Mesenchymal stem cell (in vitro differentiated cells and primary cell): ENCODE data around the gene RNF126.

ENCODE experiments used
- DNase-seq: peaks from one replicate; pipeline ENCODE4 v3.0.0-alpha.2; 2013
- H2AFZ ChIP-seq: one replicate; pipeline ENCODE4 v1.6.1; 2013; ENCODE audit warnings: low read depth, mild to moderate bottlenecking, control low read depth, inconsistent platforms, low read length, moderate library complexity
- H2AK5ac ChIP-seq: 2 replicates; pipeline ENCODE4 v1.6.1; 2013; ENCODE audit warnings: low read length, moderate library complexity, mild to moderate bottlenecking, inconsistent platforms; ENCODE audit not compliant: severe bottlenecking
- H2BK120ac ChIP-seq: one replicate; pipeline ENCODE4 v1.6.1; 2013; ENCODE audit warnings: low read depth, mild to moderate bottlenecking, inconsistent platforms, low read length, moderate library complexity
- H2BK12ac ChIP-seq, 2 experiments: one replicate each; pipeline ENCODE4 v1.6.1; 2013; ENCODE audit warnings: inconsistent platforms in 2 of 2, low read length in 2 of 2, mild to moderate bottlenecking in 2 of 2, moderate library complexity in 2 of 2, control low read depth in 1 of 2
- H2BK15ac ChIP-seq: one replicate; pipeline ENCODE4 v1.6.1; 2013; ENCODE audit warnings: mild to moderate bottlenecking, low read depth, inconsistent platforms; ENCODE audit not compliant: poor library complexity, severe bottlenecking
- H2BK5ac ChIP-seq: 2 replicates; pipeline ENCODE4 v1.6.1; 2013; ENCODE audit warnings: low read depth, mild to moderate bottlenecking, low read length, control low read depth, inconsistent platforms; ENCODE audit not compliant: poor library complexity, severe bottlenecking
- H3K14ac ChIP-seq, 2 experiments: one replicate each; pipeline ENCODE4 v1.6.1; 2013; ENCODE audit warnings: inconsistent platforms in 2 of 2, low read length in 2 of 2, control low read depth in 1 of 2, mild to moderate bottlenecking in 1 of 2, moderate library complexity in 1 of 2
- H3K18ac ChIP-seq, 2 experiments: one replicate each; pipeline ENCODE4 v1.6.1; 2013; ENCODE audit warnings: inconsistent platforms in 2 of 2, low read length in 2 of 2, control low read depth in 1 of 2, low read depth in 1 of 2, mild to moderate bottlenecking in 1 of 2
- H3K23ac ChIP-seq, 2 experiments: one replicate each; pipeline ENCODE4 v1.6.1; 2013; ENCODE audit warnings: inconsistent platforms in 2 of 2, low read length in 2 of 2, mild to moderate bottlenecking in 2 of 2, moderate library complexity in 2 of 2, control low read depth in 1 of 2
- H3K27ac ChIP-seq: 2 replicates; pipeline ENCODE4 v1.5.1; 2013; ENCODE audit warnings: mild to moderate bottlenecking, moderate library complexity, low read length, control low read depth, inconsistent platforms; ENCODE audit not compliant: poor library complexity, severe bottlenecking
- H3K27me3 ChIP-seq, 2 experiments: 2 replicates each; pipeline versions ENCODE4 v1.6.1 to v1.7.0; 2013; ENCODE audit warnings: low read length in 2 of 2, mild to moderate bottlenecking in 2 of 2, moderate library complexity in 2 of 2, control low read depth in 1 of 2, inconsistent platforms in 1 of 2; ENCODE audit not compliant: control insufficient read depth in 1 of 2, insufficient read depth in 1 of 2
- H3K36me3 ChIP-seq, 2 experiments: 2 replicates each; pipeline versions ENCODE4 v1.6.1 to v1.7.0; 2013; ENCODE audit warnings: low read length in 2 of 2, control low read depth in 1 of 2, inconsistent platforms in 1 of 2, low read depth in 1 of 2, mild to moderate bottlenecking in 1 of 2; ENCODE audit not compliant: insufficient read depth in 2 of 2, control insufficient read depth in 1 of 2
- H3K4ac ChIP-seq, 2 experiments: one replicate each; pipeline ENCODE4 v1.6.1; 2013; ENCODE audit warnings: inconsistent platforms in 2 of 2, low read length in 2 of 2, mild to moderate bottlenecking in 2 of 2, moderate library complexity in 2 of 2, control low read depth in 1 of 2, low read depth in 1 of 2
- H3K4me1 ChIP-seq: 2 replicates; pipeline ENCODE4 v1.6.1; 2013; ENCODE audit warnings: low read depth, low read length, control low read depth; ENCODE audit not compliant: control insufficient read depth, insufficient read depth
- H3K4me2 ChIP-seq: 2 replicates; pipeline ENCODE4 v1.6.1; 2013; ENCODE audit warnings: low read length, mild to moderate bottlenecking, inconsistent platforms; ENCODE audit not compliant: poor library complexity, severe bottlenecking
- H3K4me3 ChIP-seq, 2 experiments: 2 replicates each; pipeline versions ENCODE4 v1.5.1 to v1.7.0; 2013; ENCODE audit warnings: low read length in 2 of 2, mild to moderate bottlenecking in 2 of 2, control low read depth in 1 of 2, low read depth in 1 of 2; ENCODE audit not compliant: insufficient read depth in 1 of 2
- H3K79me1 ChIP-seq: replicated peaks from 2 replicates; pipeline ENCODE4 v1.6.1; 2013; ENCODE audit warnings: mild to moderate bottlenecking, control low read depth, low read length, inconsistent platforms; ENCODE audit not compliant: poor library complexity, severe bottlenecking
- H3K9ac ChIP-seq: 2 replicates; pipeline ENCODE4 v1.7.0; 2013; ENCODE audit warnings: mild to moderate bottlenecking, low read length, moderate library complexity
- H3K9me3 ChIP-seq: 2 replicates; pipeline ENCODE4 v1.7.0; 2013; ENCODE audit warnings: mild to moderate bottlenecking, low read length; ENCODE audit not compliant: control insufficient read depth
- H4K8ac ChIP-seq: one replicate; pipeline ENCODE4 v1.6.1; 2013; ENCODE audit warnings: inconsistent platforms, mild to moderate bottlenecking, low read length, moderate library complexity
- H4K91ac ChIP-seq: one replicate; pipeline ENCODE4 v1.6.1; 2013; ENCODE audit warnings: mild to moderate bottlenecking, low read length, inconsistent platforms
- WGBS: methylation state at CpG from one replicate; pipeline ENCODE4 v1.1.7; 2013; ENCODE audit warnings: mixed read lengths; 5-methylcytosine and 5-hydroxymethylcytosine counted together

The RNF126 gene

GRCh38 chr19:680287-681028, 17.4 kb upstream of the RNF126 start:
- Histone ChIP-seq H2BK5ac (peak overlapping the region; percentile 76), H3K27ac (peak overlapping the region; percentile 94), H3K4me2 (peak overlapping the region; percentile 81), H3K79me1 (peaks cover 5% of the 10 kb centered on the region), H2AFZ (peak overlapping the region; percentile 16), H3K4me1 (peaks cover 41% of the 10 kb centered on the region), H3K9ac (peak overlapping the region; percentile 90), H3K23ac (peak overlapping the region in 1 of 2 experiments; percentile 90), H2BK15ac (peak overlapping the region; percentile 94), H3K4me3 (peak overlapping the region; percentile 75 to 85), H4K8ac (peak overlapping the region; percentile 89), H2BK120ac (peak overlapping the region; percentile 94), H3K18ac (peak overlapping the region; percentile 98 to 99), H4K91ac (peak overlapping the region; percentile 98), H3K14ac (peak overlapping the region; percentile 44 to 97), H2BK12ac (peak overlapping the region in 1 of 2 experiments; percentile 83), H3K36me3 (peaks cover 0 to 22% of the 10 kb centered on the region in 2 experiments), H3K27me3 (peaks cover 0 to 3% of the 10 kb centered on the region in 2 experiments), H2AK5ac (no peak overlapping the region), H3K4ac (peak overlapping the region; percentile 95 to 100), H3K9me3 (no peaks in the 10 kb centered on the region)
- whole genome bisulfite sequencing: 1% methylated on average over 64 of the region's 70 CpGs
- DNase-seq: peak; percentile 97

GRCh38 chr19:679418-680286, 16.6 kb upstream of the RNF126 start:
- peaks cover 0 to 3% of the 10 kb centered on the region in 2 experiments for H3K27me3 ChIP-seq
- H3K79me1 ChIP-seq: peaks cover 5% of the 10 kb centered on the region
- H3K4me2 ChIP-seq: peak overlapping the region; percentile 81
- H3K18ac ChIP-seq: peak overlapping the region; percentile 98 to 99
- H2BK12ac ChIP-seq: peak overlapping the region; percentile 43 to 73
- peak overlapping the region; percentile 98 for H4K91ac ChIP-seq
- H2AFZ ChIP-seq: peak overlapping the region; percentile 16
- H3K36me3 ChIP-seq: peaks cover 0 to 22% of the 10 kb centered on the region in 2 experiments
- peak overlapping the region; percentile 94 for H2BK15ac ChIP-seq
- peak overlapping the region in 1 of 2 experiments; percentile 90 for H3K23ac ChIP-seq
- peak overlapping the region; percentile 90 for H3K9ac ChIP-seq
- WGBS: 7% methylated on average over 51 of the region's 69 CpGs
- H2BK5ac ChIP-seq: peak overlapping the region; percentile 76
- H3K4me1 ChIP-seq: peaks cover 46% of the 10 kb centered on the region
- H3K14ac ChIP-seq: peak overlapping the region; percentile 44 to 97
- H2AK5ac ChIP-seq: peak overlapping the region; percentile 20
- H3K4me3 ChIP-seq: peak overlapping the region; percentile 75 to 85
- peak overlapping the region; percentile 95 to 100 for H3K4ac ChIP-seq
- H3K9me3 ChIP-seq: no peaks in the 10 kb centered on the region
- DNase-seq: peak; percentile 90
- H4K8ac ChIP-seq: peak overlapping the region; percentile 89
- peak overlapping the region; percentile 42 for H3K27ac ChIP-seq
- H2BK120ac ChIP-seq: peak overlapping the region; percentile 94

- H2BK15ac ChIP-seq: peak overlapping the region; percentile 13
- H3K4ac ChIP-seq: peak overlapping the region; percentile 10 to 29
- peak overlapping the region; percentile 89 for H4K8ac ChIP-seq
- H4K91ac ChIP-seq: peak overlapping the region; percentile 19
- no peak overlapping the region for H3K14ac ChIP-seq
- H3K23ac ChIP-seq: peak overlapping the region in 1 of 2 experiments; percentile 20
- H3K4me2 ChIP-seq: peak overlapping the region; percentile 81
- peaks cover 0 to 25% of the 10 kb centered on the region in 2 experiments for H3K36me3 ChIP-seq
- no peak overlapping the region for H2AFZ ChIP-seq
- H3K9me3 ChIP-seq: no peaks in the 10 kb centered on the region
- peak overlapping the region; percentile 20 for H2AK5ac ChIP-seq
- H3K27me3 ChIP-seq: peaks cover 0 to 3% of the 10 kb centered on the region in 2 experiments
- peak overlapping the region; percentile 16 to 81 for H3K18ac ChIP-seq
- H3K4me3 ChIP-seq: peak overlapping the region in 1 of 2 experiments; percentile 75
- H3K9ac ChIP-seq: peak overlapping the region; percentile 90
- no peak overlapping the region for H3K27ac ChIP-seq
- peaks cover 5% of the 10 kb centered on the region for H3K79me1 ChIP-seq
- H2BK120ac ChIP-seq: peak overlapping the region; percentile 94
- H3K4me1 ChIP-seq: peaks cover 46% of the 10 kb centered on the region
- 80% methylated on average over 16 of the region's 16 CpGs for WGBS
- H2BK5ac ChIP-seq: no peak overlapping the region
- DNase-seq: peak; percentile 12
- H2BK12ac ChIP-seq: peak overlapping the region in 1 of 2 experiments; percentile 7
Observed at GRCh38 chr19:678791-679388, 15.9 kb upstream of the RNF126 start.
